GM12872 (cell line): ENCODE results near the gene BCL2L13.

Source experiments
- TF ChIP-seq, protein P1 (sequence below): IDR thresholded peaks from 3 replicates; pipeline ENCODE4 v1.5.1; 2011; ENCODE audit warnings: low read depth, mild to moderate bottlenecking, low read length, moderate library complexity; ENCODE audit not compliant: insufficient read depth

The BCL2L13 gene

DNA sequence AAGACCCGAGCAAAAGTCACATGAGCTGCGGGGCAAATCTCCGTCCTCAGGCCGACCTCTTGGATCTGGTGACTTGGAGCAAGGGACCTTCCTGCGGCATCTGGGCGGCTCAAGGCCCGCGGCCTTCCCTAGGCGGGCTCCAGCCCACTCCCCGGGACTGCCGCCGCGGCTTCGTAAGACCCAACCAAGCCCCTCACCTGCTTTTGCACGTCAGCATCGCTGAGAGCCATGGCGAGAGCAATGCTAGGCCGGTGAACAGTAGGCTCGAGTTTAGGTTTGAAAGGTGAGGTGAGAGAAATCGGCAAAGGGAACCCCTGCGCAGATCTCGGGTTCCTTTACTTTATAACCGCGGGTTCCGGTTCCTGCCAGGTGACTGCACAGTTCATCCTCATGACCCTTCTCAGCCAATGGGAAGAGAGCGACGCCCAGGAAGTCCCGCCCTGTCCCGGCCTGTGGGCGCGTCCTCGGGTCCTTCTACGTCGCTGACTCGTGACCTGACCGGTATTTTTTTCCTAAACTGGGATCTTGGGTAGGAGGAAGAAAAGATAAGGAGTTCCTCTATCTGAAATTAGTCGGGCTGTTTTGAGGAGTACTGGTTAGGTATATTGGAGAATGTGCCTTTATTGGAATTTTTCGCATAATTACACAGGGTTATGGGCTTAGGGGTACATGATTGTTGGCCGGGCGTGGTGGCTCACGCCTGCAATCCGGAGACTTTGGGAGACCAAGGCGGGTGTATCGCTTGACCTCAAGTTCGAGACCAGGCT is 10.0 kb upstream of the BCL2L13 start, which contains the start of gene ATP6V1E1:
ATP6V1E1 (minus strand) TSS at position 344 of the 767 bp plus-strand sequence; CDS start at position 230, 114 bp downstream.
- TF ChIP-seq, protein P1, sequence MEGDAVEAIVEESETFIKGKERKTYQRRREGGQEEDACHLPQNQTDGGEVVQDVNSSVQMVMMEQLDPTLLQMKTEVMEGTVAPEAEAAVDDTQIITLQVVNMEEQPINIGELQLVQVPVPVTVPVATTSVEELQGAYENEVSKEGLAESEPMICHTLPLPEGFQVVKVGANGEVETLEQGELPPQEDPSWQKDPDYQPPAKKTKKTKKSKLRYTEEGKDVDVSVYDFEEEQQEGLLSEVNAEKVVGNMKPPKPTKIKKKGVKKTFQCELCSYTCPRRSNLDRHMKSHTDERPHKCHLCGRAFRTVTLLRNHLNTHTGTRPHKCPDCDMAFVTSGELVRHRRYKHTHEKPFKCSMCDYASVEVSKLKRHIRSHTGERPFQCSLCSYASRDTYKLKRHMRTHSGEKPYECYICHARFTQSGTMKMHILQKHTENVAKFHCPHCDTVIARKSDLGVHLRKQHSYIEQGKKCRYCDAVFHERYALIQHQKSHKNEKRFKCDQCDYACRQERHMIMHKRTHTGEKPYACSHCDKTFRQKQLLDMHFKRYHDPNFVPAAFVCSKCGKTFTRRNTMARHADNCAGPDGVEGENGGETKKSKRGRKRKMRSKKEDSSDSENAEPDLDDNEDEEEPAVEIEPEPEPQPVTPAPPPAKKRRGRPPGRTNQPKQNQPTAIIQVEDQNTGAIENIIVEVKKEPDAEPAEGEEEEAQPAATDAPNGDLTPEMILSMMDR: no peak

- TF ChIP-seq, protein P1: no peak
Measured at GRCh38 chr22:17629173-17629489, 9.4 kb upstream of the BCL2L13 start.

DNA sequence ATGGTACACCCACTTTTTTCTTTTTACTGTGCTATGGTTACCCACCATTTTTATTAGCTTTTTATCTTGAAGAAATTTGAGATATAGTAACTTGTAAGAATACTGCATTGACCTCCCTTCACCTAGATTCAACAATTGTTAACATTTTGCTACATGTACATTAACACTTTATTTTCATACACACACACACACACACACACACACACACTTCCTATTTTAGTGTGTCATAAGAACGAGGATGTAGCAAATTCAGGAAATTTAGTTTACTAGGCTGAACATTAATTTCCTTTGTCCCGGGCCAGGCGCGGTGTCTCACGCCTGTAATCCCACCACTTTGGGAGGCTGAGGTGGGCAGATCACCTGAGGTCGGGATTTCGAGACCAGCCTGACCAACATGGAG is 8.9 kb upstream of the BCL2L13 start:
- TF ChIP-seq, protein P1: no peak

- TF ChIP-seq, protein P1: no peak
Measured at GRCh38 chr22:17631076-17631565, 7.4 kb upstream of the BCL2L13 start.

DNA sequence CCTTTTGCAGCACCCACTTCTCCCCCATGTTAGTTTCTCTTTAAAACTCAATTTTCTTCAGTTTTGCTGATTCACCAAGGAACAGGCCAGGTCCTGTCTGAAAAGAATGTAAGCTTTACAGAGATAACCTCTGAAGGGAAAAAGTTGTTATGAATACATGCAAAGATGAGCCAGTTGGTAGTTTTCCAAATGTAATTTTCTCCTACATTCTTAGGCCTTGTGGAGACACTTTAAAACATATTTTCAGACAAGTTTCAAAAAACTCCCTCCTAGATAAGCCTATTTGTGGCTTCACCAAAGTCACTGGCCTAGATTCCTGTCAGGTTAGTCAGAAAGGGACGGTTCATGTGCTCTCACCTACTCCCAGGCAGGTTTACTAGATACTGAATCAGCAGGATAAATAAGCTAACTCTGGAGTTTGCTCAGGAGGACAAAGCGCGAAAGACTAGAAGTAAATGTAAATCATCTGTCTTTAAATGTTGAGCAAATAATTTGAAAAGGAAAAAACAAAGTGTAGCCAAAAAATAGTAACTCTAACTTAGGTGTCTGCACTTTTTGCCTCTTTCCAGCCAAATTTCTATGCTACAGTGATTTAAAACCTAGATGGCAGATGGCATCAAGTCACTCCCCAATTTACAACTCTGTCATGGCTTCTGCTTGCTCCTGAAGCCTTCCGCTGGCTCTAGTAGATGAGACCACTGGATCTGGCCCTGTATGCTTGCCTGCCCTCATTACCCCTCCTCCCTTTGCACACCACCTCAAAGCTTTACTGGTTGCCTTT is 5.2 kb upstream of the BCL2L13 start:
- TF ChIP-seq, protein P1: no peak

- TF ChIP-seq, protein P1: no peak
Measured at GRCh38 chr22:17633998-17634323, 4.6 kb upstream of the BCL2L13 start.

GRCh38 chr22:17634696-17635095 is 3.9 kb upstream of the BCL2L13 start:
- TF ChIP-seq, protein P1: no peak
